ENCODE results near the gene DNAH6.

GRCh38 chr2:84539729-84540128 is 23.4 kb downstream of the DNAH6 start:
- TF ChIP-seq HCFC1 (IDR thresholded peaks at IDR 0.05; ENCODE audit: low read depth, low read length) (no peak), RFX1 (IDR thresholded peaks at IDR 0.05) (no peak), CREB5 (CRISPR knock-in tag; IDR thresholded peaks at IDR 0.05) (no peak), TCF7L2 (IDR thresholded peaks at IDR 0.05; ENCODE audit: low read depth, low read length) (no peak), CEBPZ (IDR thresholded peaks at IDR 0.05; ENCODE audit: borderline replicate concordance, low read depth, low read length) (no peak), CHD4 (IDR thresholded peaks at IDR 0.05; ENCODE audit: insufficient read depth, insufficient replicate concordance, low read depth, low read length, poor library complexity, severe bottlenecking) (no peak), TCF3 (CRISPR knock-in tag; IDR thresholded peaks at IDR 0.05) (no peak), ETV6 (IDR thresholded peaks at IDR 0.05; ENCODE audit: borderline replicate concordance in 1 of 2, low read depth in 2 of 2, low read length in 1 of 2) (no peak), ETV6 (CRISPR knock-in tag; IDR thresholded peaks at IDR 0.05; ENCODE audit: borderline replicate concordance) (no peak), HSF4 (CRISPR knock-in tag; IDR thresholded peaks at IDR 0.05; ENCODE audit: borderline replicate concordance) (no peak), NFYB (IDR thresholded peaks at IDR 0.05; ENCODE audit: extremely low read depth, insufficient read length) (no peak), CTCF (IDR thresholded peaks at IDR 0.05 in 2 of 3, conservative IDR thresholded peaks at IDR 0.05 in 1 of 3; ENCODE audit: insufficient read depth in 2 of 3, low read depth in 1 of 3, low read length in 3 of 3) (no peak), NFATC3 (IDR thresholded peaks at IDR 0.05) (no peak)
